ENCODE results near the gene ADK.
A peak's percentile ranks its signal among the peaks of the same experiment; 100 is the strongest.
"Not testable (repeated sequence)": the region's sequence is repeated elsewhere in the genome, so short reads cannot be mapped to it uniquely, and the experiment has no call there.

ADK gene

DNA sequence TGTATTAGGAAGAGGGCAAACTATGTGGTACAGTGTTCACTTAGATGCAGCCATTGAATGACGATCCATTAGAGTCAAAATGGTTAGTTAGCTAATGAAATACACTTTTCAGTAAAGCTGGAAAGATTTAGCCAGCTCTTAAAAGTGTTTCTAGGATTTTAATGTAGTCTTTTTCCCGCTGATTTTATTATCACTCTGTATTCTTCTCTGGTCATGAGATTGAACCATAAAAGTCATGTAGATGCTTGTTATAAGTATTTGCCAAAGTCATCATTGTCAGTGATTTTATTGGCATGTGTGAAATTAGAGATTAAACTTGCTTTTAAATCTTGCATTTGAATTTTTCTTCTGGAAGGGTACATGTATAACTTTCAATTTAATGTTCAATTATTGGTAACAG, 93.8 kb downstream of the ADK start:
- no peak for DNase-seq

DNA sequence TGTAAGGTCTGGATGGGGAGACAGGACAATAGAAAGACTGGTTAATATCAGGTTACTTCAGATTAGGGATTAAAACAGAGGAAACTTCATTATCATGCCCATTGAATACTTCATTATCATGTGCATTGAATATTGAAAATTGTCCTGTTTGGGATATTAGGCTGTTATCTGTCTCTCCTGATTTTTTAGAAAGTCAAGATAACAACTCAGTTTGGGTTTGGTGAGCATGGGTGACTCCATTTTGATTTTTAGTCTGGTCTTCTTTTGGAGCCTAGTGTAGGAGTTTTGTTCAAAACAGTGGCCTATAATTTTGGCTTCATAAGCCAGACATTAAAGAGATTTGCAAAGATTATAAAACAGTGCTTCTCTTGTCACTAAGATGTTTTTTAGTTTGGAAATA, 95.5 kb downstream of the ADK start:
- no peak for DNase-seq

DNA sequence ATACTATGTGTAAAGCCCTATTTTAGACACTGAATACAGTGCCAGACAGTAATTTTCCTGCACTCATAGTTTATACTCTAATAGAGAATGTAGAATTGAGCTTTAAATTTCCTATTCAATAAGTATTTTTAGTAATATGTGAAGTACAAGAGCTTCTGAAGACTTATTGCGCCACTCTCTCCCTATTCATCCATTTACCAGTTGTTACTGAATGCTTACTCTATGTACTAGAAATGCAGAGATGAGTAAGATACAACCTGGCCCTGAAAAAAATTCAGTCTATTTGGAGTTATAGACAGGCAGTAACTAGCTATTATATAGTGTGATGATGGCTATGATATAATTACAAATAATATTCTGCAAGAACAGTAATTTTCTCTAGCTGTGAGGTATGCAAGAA, 98.8 kb downstream of the ADK start:
- DNase-seq = no peak

DNA sequence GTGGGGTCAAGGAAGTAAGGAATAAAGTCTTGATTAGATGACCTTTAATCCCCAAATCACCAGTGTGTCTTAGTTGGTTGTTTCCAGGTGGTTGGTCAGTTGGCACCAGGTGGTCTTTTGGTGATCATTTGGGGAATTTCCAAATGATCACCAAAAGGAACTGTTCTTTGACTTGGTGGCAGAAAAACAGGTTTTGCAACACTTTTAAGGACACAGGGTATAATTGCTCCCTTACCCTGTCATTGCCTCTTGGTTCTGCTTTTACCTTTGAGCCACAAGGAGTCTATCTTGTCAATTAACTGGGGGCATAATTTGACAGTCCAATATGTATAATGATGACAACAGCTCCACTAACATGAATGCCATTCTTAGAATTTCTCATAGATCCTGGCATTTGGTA, 104.2 kb downstream of the ADK start:
- peak; percentile 55 for DNase-seq

DNA sequence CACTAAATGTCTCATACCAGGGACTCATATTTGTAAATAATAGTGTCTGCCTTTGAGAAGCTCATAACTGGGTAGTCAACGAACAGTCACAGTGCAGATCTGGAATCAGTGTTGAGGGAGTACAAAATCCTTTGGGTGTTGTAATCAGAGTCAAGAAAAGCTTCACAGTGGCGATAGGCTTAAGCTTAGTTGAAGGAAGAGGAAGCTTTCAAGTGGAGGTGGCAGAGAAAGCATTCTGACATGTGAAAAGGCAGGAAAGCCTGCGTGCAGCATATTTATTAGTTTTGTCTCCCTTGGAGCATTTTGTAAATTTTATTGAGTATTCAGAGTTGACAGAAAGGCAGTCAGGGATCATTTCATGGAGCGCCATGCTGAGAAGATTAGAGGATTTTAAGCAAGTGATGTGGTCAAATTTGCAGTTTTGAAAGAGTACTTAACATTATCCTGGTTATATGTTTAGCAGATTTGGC, 104.9 kb downstream of the ADK start:
- DNase-seq = no peak

DNA sequence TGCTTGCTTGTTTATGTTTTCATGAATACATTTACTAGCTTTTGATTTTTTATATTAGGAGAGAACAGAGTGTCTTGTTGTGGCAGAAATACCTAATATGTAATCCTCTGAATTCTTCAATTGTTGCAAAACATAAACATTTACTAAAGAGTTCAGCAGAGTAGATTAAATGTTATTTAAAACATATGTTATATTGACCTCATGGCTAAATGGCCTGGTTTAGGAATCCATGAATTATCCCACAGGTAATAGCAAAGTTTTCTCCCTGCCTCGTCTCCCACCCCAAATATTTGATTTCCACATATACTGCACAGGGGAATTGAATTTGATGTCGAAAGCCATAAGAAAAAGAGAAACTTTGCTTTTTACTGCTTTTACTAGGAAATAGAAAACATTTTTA, 111.8 kb downstream of the ADK start:
- no peak for DNase-seq

DNA sequence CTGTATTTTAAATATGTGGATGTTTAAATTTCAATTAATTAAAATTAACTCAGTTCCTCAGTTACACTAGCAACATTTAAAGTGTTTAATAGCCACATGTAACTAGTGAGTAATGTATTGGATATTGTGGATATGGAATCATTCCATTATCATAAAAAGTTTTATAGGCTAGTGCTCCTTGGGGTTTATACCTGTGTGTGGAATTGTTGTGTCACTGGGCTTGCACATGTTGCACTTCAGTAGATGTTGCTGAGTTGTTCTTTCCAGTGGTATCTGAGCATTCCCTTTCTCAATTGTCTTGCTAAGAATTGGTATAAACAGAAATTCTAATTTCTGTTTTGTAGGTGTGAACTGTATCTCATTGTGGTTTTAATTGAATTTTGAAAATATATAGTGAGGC, 113.0 kb downstream of the ADK start:
- DNase-seq = no peak

DNA sequence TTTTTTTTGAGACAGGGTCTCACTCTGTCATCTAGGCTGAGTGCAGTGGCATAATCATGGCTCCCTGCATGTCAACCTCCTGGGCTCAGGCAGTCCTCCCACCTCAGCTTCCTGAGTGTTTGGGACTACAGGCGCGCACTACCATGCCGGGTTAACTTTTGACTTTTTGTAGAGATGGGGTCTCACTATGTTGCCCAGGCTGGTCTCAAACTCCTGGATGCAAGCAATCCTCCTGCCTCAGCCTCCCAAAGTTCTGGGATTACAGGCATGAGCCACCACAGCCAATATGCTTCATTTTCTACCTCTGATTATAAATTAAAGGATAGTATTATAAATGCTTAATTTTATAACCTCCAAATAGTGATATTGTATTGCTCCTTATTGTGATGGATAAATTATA, 121.3 kb downstream of the ADK start:
- no peak for DNase-seq

DNA sequence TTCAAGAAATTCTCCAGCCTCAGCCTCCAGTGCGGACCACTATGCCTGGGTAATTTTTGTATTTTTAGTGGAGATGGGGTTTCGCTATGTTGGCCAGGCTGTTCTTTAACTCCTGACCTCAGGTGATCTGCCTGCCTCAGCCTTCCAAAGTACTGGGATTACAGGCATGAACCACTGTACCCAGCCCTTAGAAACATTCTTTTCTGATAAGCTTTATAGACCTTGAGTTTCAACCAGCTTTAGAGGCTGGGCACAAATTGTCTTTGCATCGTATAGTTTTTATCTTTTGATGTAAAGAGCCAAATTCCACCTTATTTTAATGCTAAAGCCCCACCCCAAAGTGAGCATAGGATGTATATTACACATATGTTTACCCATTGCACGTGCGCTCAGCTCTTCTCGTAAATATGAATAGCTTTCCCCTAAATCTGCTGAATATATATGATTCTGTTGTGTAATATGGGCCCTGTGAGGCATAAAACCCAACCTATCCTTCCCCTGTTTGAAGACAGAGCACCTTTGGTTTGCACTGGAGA, 124.8 kb downstream of the ADK start:
- no peak for DNase-seq

DNA sequence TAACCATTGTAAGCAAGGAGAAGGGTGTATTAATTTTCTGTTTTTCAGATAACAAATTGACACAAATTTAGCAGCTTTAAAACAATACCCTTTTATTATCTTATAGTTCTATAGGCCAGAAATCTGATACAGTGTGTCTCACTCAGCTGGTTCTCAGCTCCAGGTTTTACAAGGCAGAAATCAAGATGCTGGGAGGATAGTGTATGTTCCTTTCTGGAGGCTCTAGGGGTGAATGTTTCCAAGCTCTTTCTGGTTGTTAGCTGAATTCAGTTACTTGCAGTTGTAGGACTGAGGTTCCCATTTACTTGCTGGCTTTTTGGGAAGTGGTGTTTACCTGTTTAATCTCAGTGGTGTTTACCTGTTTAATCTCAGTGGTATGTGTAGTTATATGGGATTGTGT, 125.4 kb downstream of the ADK start:
- DNase-seq = no peak

DNA sequence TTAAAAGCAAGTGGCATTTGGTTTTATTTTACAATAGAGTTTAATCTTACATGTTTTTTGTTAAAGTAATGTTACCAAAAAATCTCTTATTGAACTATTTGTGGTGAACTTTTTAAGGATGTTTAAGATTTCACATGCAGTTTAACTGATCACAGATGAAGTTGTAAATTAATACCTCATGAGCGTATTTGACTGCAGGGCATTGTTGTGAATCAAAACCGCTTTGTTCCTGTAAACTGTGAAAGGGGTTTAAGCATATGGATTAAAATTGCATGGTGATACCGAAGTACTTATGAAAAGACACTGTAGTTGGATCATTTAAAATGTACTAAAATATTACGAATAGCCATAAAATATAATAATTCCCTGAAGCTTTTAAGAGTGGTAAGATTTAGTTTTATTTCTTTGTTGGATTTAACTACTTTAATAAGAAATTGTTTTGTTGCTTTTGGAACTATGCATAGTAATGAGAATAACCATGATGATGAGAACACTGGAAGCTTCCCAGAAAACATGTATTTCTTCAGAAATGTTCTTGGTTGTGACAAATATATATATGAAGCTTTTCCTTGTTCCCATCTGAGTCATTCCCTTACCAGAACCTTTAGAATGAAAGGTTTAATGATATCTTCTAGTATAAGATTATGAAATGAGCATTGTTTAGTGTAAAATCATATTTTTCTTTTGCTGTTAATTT, 131.3 kb downstream of the ADK start:
- no peak for DNase-seq

DNA sequence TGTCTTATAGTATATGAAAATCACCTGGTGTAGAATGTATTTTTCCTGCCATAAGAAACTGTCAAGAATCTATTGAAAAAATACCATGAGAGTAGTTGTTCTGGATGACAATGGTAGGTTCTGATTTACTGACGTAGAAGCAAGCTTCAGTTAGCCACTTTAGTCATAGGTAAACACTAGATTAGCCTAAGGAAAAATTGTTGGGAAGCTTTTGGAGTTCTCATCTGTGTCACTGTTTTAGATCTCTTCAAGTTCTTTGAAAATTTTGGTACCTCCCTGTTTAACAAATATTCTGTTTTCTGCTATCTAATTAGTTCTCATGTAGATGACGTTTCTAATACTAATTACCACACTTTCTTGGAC, 131.8 kb downstream of the ADK start:
- no peak for DNase-seq

DNA sequence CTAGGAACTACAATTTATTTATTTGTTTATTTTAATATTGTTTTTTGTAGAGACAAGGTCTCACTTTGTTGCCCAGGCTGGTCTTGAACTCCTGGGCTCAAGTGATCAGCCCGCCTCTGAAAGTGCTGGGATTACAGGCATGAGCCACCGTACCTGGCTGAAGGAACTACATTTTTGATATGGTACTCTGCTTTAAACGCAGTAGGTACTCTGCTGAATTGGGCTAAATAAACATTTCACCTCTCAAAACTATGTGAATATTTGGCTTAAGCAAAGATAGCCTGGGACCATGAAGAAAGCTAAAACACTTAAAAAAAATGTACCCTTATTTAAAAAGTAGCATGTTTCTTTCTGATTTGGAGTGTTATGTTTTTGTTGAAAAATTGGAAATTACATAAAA, 138.2 kb downstream of the ADK start:
- DNase-seq = no peak

DNA sequence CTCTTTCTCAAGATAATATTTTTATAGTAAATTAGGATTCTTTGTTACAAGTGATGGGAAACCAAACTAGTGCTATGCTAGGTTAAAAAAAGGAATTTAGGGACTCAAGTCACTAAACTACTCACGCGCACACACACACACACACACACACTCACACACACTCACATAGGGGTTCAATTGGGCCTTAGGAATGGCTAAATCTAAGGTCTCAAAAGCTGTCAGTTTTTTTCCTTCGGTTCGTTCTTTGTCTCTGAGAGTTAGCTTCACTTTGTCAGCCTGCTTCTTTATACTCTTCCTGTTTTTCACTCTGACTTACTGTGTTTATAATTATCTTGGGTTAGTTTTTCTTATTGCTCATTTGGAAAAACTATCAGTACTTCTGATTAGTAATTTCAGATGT, 138.9 kb downstream of the ADK start:
- DNase-seq = no peak

DNA sequence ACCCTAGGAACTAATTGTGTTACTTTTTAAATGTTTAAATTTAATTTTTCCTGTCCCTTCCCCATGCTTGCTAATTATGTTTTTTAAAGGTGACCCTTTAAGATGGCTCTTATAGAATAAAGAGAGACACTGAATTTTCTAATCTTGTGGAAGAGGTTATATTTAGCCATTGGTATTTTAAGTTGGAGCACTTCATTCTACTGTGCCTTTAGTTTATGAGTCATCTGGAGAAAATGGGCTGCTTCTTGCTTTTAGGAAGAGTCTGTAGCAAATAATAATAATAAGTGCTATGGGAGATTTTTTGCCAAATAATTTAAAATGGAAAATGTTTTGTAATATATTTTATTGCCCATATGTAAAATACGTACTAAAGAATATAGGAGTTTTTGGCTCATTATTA, 139.7 kb downstream of the ADK start:
- no peak for DNase-seq

DNA sequence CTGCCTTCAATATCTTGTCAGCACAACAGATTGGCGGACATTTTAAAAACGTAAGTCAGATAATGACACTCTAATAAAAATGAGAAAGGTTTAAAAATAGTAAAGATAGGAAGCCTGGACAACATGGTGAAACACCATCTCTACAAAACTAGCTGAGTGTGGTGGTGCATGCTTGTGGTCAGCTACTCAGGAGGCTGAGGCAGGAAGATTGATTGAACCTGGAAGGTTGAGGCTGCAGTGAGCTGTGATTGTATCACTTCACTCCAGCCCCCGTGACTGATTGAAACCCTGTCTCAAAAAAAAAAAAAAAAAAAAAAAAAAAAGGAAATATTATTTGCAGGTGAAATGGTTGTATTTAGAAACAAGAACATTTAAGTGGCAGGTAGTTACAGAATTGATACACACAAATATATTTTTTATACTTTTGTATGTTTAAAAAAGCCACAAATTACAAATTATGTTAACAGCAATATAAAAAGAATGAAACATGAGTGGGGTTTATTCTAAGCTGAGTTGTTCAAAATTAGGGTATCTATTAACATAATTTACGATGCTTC, 141.9 kb downstream of the ADK start:
- no peak for DNase-seq

DNA sequence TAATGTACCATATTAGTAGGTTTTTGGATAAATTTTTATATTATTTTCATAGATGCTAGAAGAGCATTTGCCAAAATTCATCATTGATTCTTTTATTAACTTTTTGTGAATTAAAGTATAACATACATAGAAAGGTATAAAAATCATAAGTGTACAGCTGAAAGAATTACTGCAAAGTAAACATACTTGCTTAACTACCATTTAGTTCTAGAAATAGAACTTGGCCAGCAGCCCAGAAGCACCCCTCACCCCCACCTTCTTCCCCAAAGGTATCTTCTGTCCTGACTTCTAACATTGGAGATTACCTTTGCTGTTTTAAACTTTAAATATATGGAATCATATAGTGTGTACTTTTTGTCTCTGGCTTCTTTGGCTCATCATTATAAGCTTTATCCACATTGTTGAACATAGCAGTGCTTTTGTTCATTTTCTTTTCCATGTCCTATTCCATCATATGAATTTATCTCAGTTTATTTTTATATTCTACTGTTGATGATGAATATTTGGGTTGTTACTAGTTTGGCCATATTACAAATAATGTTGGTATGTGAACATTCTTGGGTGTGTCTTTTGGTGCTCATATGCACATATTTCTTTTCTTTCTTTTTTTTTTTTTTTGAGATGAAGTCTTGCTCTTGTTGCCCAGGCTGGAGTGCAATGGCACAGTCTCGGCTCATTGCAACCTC, 142.8 kb downstream of the ADK start:
- peak; percentile 10 for DNase-seq

DNA sequence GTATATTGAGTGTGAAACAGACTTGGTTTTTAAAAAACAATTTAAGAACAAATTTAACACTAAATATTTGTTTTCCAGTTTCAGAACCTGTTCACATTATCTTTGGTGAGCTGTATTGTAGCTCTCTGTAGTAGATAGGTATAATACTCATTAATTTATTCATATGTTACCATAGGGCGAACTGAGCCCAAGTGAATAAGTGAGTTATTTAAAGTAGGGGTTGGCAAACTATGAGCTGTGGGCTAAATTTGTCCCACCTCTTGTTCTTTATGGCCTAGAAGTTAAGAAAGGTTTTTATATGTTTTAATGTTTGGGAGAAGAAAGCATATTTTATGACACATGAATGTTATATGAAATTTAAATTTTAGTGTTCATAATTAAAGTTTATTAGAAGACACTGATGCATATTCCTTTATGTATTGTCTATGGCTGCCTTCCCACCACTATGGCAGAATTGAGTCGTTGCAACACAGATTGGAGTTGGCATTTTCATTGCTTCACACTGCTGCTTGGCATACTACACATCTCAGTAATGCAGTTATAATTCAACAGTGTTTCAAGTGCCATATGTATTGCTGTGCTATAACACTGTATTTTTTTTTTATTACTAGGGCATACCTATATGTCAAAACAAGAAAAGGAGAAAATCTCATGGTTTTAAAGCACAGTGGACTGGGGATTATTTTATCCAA, 146.5 kb downstream of the ADK start:
- no peak for DNase-seq

DNA sequence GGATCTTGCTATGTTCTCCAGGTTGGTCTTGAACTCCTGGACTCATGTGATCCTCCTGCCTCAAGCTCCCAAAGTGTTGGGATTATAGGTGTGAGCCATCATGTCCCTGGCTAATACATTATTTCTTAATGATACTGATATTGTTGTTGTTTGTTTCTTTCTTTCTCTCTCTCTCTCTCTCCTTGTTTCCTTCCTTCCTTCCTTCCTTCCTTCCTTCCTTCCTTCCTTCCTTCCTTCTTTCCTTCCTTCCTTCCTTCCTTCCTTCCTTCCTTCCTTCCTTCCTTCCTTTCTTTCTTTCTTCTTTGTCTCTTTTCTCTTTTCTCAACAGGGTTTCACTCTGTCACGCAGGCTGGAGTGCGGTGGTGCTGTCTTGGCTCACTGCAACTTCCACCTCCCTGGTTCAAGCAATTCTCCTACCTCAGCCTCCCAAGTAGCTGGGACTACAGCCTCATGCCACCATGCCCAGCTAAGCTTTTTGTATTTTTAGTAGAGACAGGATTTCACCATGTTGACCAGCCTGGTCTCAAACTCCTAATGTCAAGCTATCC, 149.1 kb downstream of the ADK start:
- not testable (repeated sequence) for DNase-seq

DNA sequence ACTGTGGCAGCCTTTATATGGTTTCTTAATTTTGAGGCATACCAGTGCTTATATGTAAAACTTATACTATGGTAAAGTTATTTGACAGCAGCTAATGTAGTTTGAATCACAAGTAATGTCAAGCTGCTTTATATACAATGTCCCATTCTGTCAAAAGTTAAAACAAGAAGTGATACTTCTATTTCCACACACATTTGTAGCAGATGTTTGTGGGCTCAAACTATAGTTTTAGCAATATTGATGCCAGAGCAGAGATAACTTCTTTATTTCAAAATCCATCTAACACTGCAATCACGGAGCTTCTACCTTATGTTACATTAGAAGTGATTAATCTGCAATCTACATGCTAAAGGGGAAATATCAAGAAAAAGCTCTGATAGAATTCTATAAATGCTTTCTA, 149.6 kb downstream of the ADK start:
- DNase-seq = no peak

DNA sequence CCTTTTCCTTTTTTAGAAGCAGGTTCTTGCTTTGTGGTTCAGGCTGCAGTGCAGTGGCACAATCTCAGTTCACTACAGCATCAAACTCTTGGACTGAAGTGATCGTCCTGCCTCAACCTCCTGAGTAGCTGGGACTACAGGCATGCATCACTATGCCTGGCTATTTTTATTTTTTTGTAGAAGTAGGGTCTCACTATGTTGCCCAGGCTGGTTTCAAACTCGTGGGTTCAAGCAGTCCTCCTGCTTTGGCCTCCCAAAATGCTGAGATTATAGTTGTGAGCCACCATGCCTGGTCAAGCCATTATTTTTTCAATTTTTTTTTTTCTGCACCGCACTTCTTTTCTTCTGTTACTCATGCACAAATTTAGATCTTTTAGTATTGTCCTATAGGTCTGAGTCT, 154.7 kb downstream of the ADK start:
- no peak for DNase-seq

DNA sequence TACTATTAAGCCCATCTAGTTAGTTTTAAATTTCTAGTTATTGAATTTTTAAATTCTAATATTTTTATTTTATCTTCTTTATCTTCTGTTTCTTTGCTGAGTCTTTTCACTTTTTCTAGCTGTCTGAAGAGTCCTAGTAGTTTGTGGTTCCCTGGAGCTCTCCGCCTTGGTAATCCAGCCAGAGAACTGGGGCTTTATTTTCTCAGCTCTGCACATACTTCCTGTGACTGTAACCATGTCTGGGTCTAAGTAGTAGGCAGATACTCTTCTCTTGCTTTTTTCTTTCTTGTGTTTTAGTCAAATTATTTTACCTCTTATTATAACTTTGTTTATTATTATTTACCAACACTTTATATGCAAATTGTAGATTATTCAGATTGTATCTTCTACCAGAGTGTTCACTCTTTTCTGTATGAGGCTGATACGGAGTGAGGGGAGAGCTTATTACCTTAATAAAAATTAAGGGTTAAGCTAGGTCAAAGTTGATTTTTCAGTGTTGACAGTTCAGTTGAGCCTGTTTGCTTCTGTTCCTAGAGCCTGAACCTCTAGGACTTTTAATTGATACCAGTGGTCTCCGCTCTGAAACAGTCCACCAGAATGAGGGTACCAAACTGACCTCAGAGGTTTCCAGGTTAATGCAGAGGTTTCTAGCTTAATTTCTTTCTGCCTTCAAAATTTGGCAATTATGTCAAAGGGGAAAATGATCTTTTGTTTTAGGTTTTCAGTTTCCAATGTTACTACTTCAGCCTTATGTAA, 155.4 kb downstream of the ADK start:
- no peak for DNase-seq
